Measurements from ENCODE around the gene SLC9A9. TPM values are rescaled to one million over a fixed set of nuclear protein-coding genes. Genes with fewer than 3 reads are reported as not detected.
A peak's percentile ranks its signal among the peaks of the same experiment; 100 is the strongest.
"Not testable (repeated sequence)": the region's sequence is repeated elsewhere in the genome, so short reads cannot be mapped to it uniquely, and the experiment has no call there.

The SLC9A9 gene
- total RNA-seq, 1 donor from 2014 or later, result 35.2 TPM

- no peak for DNase-seq
Measured at GRCh38 chr3:143755978-143756377, 92.3 kb downstream of the SLC9A9 start.

DNA sequence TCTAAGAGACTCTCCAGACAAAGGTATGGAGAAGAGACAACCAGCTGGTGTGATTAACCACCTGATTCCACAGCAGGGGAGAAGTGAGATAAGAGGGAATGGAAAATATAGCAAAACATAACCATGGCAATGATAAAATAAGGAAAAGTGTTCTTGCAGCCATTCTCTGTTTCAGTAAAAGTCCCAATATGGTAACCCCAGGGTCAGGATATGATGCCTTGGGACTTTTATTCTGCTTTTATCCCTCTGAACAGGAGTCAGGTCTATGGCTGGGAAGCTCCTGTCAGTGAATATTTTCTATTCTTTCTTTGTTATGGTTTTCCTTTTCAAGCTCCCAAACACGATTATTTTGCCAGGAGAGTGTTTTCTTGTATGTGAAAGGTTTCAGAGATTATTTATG lies 94.2 kb downstream of the SLC9A9 start:
- no peak for DNase-seq

- DNase-seq, result no peak
Measured at GRCh38 chr3:143753456-143753855, 94.8 kb downstream of the SLC9A9 start.

DNA sequence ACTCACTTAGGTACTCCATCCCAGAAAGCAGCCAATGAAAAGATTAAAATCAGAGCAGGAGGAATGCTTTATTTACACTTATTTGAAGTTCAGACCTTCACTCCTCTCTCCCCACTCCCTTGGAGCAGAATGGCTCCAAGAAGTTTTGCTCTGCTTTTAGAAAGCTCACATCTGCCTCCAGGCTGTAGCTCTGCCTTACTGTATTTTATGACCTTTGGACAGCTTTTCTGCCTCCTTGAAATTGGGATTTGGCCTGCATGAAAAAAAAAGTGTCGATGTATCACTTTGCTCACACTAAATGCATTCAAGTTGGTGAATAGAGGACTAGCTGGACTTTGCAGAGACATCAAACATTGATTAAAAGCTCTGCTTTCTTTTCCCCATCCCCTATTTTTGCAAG lies 95.3 kb downstream of the SLC9A9 start:
- peak; percentile 68 for DNase-seq

DNA sequence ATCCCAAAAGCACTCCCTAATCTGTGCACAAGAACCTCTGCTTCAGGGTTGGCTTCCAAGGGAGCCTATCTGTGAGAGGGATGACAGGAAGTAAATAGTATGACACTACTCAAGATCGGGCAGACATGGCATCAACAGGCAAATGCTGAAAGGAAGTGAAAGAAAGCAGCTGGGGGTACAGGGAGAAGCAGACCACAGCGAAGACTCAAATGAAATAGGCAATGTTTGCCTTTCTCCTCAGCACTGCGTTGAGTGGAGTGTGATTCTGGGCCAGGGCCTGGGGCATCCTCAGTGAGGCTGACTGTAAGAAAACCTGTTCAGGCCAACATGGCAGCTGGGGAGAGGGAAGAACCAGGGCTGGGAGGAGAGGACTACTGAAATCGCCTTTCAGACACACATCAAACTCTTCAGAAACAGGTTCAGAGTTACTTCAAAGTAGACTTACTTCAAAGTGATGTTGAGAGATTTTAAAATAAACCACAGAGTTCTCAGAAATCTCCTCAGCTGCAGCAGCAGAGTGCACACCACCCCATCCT lies 96.6 kb downstream of the SLC9A9 start:
- DNase-seq, result no peak

DNA sequence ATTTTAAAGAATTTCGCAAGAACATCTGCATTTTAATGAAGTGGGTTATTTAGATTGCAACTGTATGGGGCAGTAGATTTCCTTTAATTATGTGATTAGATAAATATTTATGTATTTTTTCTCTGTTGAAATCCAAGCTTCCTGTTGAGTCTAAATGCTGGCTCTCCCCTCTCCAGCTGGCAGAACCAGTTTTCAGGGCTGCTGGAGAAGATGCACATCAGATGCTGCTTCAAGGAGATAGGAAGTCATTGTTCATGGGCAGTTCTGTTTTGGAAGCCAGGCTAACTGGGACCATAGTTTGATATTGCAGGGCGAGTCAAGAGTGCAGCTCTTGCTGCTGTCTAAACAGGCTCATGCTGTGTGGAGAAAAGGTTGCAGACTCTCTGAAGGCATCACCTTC lies 97.4 kb downstream of the SLC9A9 start:
- no peak for DNase-seq

GRCh38 chr3:143749926-143750325 lies 98.3 kb downstream of the SLC9A9 start:
- DNase-seq, result no peak

- no peak for DNase-seq
Measured at GRCh38 chr3:143737065-143737464, 111.2 kb downstream of the SLC9A9 start.

DNA sequence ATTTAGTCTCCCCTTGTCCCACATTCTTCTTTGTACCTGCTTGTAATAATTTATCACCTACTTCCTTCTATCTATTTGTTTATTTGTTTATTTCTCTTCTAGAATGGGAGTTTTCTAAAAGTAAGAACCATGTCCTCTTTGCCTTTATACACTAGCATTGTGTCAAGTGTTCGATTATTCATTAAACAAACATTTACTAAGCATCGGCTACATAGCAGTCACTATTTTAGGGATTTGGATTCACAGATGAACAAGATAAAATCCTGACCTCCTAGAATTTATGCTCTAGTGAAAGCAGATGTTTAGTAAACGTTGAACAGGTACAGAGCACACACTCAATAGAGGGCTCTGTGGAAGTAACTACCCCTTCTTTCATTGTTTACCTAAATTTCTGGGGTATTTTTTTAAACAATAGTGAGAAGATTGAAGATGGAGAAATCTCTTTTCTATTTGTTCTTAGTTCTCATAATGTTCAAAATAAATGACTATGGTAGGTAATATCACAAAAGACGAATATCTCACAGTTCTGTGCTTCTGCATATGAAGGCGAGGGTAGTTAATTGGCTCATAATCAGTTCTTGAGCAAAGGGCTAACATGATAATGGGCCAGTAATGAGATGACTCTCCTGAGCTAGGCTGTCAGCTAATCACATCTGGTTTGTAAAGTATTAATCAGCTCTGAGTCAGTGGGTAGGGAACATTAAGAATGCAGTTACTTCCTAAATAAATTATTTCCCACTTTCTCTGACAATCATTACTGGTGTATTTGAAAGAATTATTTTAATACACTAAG lies 111.9 kb downstream of the SLC9A9 start:
- no peak for DNase-seq

DNA sequence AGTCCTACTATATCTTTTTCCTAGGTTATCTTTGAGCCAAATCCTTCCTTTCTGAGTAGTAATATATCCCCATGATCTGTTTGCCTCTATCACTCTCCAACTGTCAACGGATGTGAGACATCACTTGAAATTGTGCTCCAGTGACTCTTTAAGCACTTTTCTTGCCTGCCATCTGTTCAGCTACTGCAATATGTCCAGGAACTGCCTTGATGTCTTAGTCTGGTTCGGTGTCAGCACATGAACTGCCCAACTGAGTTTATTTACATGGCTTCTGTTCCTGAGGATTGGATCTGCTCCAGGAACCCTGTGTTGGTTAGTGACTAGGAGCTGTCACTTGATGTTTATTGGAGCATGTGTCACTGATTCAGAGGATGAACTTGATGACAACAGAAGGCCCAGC lies 116.5 kb downstream of the SLC9A9 start:
- no peak for DNase-seq

DNA sequence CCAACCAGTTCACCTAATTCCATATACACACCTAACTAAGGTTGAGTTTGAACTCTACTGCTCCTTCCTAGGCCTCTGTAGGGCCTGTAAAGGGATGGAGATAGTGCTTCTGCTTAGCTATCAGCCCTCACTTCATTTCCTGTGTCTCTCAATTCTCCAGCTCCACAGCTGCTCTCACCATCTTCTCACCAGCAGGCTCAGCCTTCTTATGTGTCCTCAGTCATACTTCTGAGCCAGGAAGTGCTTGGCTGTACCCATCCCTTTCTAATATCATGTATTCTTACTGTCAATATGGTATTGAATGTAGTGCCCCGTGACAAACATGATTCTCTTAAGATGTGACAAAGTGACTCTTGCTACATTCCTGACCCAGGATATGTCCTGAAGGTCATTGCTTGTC lies 116.9 kb downstream of the SLC9A9 start:
- no peak for DNase-seq

DNA sequence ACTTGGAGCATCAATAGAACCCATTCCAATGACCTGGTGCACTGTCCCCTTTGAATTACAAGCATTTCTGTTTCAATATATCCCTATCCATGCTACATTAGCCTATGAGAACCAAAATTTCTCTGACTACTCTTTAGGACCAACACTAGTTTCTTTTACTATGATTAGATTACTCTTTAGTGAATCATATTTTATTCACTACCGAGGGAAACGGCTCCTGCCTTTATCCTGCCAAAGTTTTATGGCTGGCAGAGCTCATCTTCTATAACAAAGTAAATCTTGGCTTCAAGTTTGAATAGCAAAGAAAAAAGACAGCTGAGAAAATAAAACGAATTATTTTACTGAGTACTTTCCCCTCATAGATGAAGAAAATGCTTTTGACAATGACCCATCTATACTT lies 120.9 kb downstream of the SLC9A9 start:
- DNase-seq, result no peak

DNA sequence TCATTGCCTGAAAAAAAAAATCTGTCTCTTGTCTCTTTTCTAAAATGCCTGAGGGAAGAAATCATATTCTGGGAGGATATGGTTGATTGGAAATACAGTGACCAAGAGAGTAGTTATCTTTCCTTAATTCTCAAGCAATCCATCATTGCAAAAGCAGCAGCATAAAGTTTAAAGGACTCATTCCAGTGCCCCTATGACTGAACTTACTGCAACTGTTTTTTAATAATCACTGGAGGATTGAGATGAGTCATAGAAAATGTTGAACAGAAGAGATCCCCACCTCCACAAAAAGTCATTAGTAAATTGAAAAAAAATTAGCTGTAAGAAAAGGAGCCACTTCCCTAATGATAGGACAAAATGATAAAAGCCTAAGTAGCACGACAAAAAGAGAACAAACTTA lies 121.5 kb downstream of the SLC9A9 start:
- no peak for DNase-seq

DNA sequence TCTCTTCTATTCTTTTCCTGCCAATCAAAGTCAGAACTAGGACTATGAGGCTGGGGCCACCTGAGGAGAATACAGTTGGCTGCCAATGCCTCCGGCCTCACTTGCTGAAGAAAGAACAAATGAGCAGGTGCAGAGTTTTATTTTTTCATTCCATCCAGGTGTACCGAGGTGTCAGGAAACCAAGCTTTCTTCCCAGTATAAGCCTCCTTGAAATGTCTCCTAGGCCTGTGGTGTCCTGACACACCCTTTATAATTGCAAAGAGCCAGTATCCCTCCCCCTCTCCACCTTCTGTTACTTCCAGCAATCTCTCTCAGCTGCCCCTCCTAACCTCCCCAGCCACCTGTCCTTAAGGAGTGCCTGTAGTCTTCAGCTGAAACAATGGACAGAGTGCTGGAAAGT lies 127.9 kb downstream of the SLC9A9 start:
- no peak for DNase-seq

DNA sequence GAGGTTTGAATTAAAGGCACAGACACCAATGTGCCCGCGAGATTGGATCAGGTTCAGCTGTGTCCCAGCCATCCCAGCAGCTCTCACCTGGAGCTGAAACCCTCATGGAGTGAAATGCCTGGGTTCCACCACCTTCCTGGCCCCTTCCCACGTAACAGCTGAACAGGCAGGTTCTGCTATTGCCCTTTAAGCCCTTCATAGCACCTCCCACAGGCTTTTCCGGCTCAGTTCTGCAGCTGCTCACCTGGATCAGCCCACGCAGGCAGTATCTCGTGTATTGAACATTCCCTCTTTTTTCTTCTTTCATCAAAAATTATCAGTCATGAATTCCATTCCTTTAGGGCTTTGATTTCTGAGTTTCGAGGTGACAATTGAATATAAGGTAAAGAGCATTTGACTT lies 129.8 kb downstream of the SLC9A9 start:
- DNase-seq, result no peak

GRCh38 chr3:143716731-143717130 lies 131.5 kb downstream of the SLC9A9 start:
- no peak for DNase-seq

DNA sequence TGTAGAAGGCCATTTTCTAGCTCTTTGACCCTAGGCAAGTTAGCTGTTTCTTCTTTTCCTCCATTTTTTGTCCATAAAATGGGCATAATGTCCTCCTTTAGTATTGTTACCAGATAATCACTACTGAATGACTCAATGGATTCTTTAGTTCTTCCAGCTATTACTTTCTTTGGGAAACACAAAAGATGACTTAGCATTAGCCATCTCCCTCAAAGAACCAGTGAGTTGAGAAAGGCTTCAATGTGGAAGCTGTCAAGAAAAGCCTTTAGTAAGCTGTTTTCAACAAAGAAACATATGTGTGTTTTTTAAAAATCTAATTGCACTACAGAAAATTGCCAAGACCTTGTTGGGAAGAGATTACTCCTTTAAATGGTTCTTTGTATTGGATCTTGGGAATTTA lies 135.7 kb downstream of the SLC9A9 start:
- no peak for DNase-seq

- DNase-seq, result no peak
Measured at GRCh38 chr3:143707848-143708247, 140.4 kb downstream of the SLC9A9 start.

DNA sequence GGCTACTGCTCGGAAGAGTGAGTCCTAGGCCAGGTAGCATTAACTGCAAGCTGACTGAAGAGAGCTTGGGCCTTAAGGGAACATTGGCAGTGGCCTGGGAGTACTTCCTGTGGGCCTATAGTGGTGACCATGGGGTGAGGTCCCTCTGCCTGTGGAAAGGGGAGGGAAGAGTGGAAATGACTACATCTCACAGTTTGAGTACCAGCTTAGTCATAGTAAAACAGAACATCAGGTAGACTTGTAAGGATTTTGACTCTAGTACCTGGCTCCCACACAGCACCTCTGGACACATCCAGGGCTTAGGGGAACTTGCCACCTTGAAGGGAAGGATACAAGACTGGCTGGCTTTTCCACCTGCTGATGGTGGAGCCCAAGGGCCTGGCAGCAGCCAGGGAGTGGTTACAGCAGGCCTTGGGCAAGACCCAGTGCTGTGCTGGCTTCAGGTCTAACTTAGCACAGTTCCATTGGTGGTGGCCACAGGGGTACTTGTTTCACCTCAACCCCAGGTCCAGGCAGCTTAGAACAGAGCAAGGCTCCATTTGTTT lies 147.8 kb downstream of the SLC9A9 start:
- no peak for DNase-seq

DNA sequence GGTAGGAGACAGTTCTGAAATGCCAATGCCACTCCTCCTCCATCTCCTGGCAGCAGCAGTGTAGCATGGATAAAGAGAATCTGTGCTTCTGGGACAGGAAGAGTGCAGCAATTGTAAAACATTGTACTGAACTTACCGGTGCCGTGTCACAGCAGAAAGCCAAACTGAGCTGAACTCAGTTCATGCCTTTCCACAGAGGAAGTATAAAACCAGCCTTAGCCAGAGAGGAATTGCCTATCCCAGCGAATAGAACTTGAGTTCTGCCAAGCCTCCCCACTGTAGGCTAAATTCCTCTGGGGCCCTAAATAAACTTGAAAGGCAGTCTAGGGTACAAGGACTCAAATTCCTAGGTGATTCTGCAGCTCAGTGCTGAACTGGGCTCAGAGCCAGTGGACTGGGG lies 148.8 kb downstream of the SLC9A9 start:
- no peak for DNase-seq

- no peak for DNase-seq
Measured at GRCh38 chr3:143698682-143699303, 149.5 kb downstream of the SLC9A9 start.

GRCh38 chr3:143697975-143698374 lies 150.3 kb downstream of the SLC9A9 start:
- DNase-seq, result no peak

DNA sequence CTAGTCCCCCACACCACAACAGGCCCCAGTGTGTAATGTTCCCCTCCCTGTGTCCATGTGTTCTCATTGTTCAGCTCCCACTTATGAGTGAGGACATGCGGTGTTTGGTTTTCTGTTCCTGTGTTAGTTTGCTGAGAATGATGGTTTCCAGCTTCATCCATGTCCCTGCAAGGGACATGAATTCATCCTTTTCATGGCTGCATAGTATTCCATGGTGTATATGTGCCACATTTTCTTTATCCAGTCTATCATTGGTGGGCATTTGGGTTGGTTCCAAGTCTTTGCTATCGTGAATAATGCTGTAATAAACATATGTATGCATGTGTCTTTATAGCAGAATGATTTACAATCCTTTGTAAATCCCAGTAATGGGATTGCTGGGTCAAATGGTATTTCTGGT lies 152.9 kb downstream of the SLC9A9 start:
- DNase-seq, result not testable (repeated sequence)

DNA sequence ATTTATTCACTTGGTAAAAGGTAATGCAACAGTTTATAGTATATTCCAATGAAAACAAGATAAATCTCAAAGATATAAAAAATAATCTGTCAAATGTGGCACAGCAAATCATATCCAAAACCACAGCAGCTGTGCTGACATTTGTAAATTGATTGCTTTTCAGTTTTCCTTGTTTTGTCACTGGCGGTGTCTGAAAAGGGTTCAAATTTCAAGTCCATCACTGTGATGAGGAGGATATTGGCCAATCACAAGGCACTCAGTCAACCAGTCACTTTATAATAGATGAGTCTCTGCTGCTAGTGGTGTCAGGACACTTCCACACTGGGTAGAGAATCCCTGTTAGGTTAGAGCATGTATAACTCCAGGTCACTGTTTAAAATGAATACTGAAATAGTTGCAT lies 154.8 kb downstream of the SLC9A9 start:
- DNase-seq, result no peak
